ENCODE measurements around the gene GNB5.

GNB5 gene

GRCh38 chr15:52162260-52162659 lies 28.9 kb downstream of the GNB5 start:
- no peak for TF ChIP-seq CTCF (IDR thresholded peaks at IDR 0.05; ENCODE audit: low read depth, low read length, missing control alignments)
- DNase-seq (ENCODE audit: low read depth) = no peak
- H3K4me3 ChIP-seq (ENCODE audit: low read depth, low read length) = no peak overlapping the region

- no peak for DNase-seq (ENCODE audit: low read depth)
- no peak overlapping the region for H3K4me3 ChIP-seq (ENCODE audit: low read depth, low read length)
- no peak for TF ChIP-seq CTCF (IDR thresholded peaks at IDR 0.05; ENCODE audit: low read depth, low read length, missing control alignments)
These were observed 29.7 kb downstream of the GNB5 start for GRCh38 chr15:52161406-52161966.

GRCh38 chr15:52159645-52160044 lies 31.5 kb downstream of the GNB5 start:
- TF ChIP-seq CTCF (IDR thresholded peaks at IDR 0.05; ENCODE audit: low read depth, low read length, missing control alignments) = no peak
- DNase-seq (ENCODE audit: low read depth) = no peak
- H3K4me3 ChIP-seq (ENCODE audit: low read depth, low read length) = no peak overlapping the region

- TF ChIP-seq CTCF (IDR thresholded peaks at IDR 0.05; ENCODE audit: low read depth, low read length, missing control alignments) = no peak
- DNase-seq (ENCODE audit: low read depth) = no peak
- no peak overlapping the region for H3K4me3 ChIP-seq (ENCODE audit: low read depth, low read length)
These were observed 33.0 kb downstream of the GNB5 start for GRCh38 chr15:52158084-52158765.

GRCh38 chr15:52155878-52156277 lies 35.3 kb downstream of the GNB5 start:
- no peak overlapping the region for H3K4me3 ChIP-seq (ENCODE audit: low read depth, low read length)
- no peak for DNase-seq (ENCODE audit: low read depth)
- no peak for TF ChIP-seq CTCF (IDR thresholded peaks at IDR 0.05; ENCODE audit: low read depth, low read length, missing control alignments)

GRCh38 chr15:52154896-52155865 lies 36.0 kb downstream of the GNB5 start:
- no peak for DNase-seq (ENCODE audit: low read depth)
- TF ChIP-seq CTCF (IDR thresholded peaks at IDR 0.05; ENCODE audit: low read depth, low read length, missing control alignments) = no peak
- no peak overlapping the region for H3K4me3 ChIP-seq (ENCODE audit: low read depth, low read length)

Data from GM12864 (cell line).